Measurements from ENCODE around the gene SLF2.

Gene SLF2

DNA sequence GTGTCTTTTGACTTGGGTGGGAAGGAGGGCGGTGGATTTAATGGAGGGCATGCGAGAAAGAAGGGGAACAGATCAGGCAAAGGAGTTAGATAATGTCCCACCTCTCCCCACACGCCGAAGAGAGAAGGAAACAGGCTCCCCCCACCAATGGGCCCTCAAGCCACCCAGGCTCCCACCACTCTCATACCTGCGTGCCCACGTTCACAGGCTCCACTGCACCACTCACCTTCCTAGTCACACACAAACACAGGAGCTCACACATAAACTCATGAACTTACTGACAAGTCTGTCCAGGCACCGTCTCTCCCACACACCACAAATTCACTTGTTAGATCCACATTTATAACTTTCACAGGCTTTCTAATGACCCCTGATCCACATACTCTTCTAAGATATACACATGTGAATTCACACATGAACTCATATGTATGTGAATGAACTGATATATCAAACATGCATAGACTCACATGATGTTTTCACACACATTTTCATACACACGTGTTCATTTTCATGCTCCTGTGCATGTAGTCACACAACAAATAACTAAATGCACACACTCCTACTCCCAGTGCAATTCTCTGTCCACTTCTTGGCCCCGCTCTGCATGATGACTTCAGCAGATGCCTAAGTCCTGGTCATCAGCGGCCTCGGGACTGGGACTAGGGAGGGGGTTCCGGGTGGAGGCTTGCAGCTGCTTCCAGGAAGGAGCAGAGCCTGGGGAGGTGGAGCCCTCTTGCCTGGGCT, 88.3 kb downstream of the SLF2 start:
- no peak for DNase-seq

DNA sequence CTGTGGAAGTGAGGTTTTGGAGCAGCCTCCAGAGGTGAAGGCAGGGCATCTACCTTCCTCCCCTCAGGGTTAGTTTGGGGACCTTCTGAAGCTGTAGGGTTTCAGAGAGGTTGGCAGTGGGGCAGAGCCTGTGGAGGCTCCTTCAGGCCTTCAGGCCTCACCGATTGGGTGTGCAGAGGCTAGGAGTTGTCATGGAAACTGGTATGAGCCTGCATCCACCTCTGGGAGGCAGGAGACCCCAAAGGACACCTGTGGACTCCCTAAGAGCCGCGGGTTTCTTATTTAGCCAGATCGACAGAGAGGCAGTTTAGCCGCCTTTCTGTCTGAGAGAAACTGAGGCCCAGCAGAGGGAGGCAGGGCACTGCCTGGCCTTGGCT, 88.9 kb downstream of the SLF2 start:
- DNase-seq: no peak

DNA sequence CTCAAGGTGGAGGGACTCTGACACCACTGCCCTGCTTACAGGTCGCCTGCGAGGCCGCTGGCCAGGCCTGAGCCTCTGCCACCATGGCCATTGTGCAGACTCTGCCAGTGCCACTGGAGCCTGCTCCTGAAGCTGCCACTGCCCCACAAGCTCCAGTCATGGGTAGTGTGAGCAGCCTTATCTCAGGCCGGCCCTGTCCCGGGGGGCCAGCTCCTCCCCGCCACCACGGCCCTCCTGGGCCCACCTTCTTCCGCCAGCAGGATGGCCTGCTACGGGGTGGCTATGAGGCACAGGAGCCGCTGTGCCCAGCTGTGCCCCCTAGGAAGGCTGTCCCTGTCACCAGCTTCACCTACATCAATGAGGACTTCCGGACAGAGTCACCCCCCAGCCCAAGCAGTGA, 89.7 kb downstream of the SLF2 start:
- DNase-seq: no peak

DNA sequence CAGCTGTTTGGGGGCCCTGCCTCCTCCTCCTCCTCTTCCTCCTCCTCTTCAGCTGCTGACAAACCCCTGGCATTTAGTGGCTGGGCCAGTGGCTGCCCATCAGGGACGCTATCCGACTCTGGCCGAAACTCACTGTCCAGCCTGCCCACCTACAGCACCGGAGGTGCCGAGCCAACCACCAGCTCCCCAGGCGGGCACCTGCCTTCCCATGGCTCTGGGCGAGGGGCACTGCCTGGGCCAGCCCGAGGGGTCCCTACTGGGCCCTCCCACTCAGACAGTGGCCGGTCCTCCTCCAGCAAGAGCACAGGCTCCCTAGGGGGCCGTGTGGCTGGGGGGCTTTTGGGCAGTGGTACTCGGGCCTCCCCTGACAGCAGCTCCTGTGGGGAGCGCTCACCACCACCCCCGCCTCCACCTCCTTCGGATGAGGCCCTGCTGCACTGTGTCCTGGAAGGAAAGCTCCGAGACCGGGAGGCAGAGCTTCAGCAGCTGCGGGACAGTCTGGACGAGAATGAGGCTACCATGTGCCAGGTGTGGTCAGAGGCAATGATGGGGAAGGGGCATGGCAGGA, 91.0 kb downstream of the SLF2 start:
- DNase-seq: no peak

DNA sequence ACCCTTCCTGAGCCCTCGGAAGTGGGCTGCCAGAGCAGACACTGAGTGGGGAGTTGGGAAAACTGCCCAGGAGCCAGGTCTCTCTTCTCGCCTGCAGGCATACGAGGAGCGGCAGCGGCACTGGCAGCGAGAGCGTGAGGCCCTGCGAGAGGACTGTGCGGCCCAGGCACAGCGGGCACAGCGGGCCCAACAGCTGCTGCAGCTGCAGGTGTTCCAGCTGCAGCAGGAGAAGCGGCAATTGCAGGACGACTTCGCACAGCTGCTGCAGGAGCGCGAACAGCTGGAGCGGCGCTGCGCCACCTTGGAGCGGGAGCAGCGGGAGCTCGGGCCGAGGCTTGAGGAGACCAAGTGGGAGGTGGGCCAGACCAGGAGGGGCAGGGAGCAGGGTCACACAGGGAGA, 92.6 kb downstream of the SLF2 start:
- DNase-seq: no peak

DNA sequence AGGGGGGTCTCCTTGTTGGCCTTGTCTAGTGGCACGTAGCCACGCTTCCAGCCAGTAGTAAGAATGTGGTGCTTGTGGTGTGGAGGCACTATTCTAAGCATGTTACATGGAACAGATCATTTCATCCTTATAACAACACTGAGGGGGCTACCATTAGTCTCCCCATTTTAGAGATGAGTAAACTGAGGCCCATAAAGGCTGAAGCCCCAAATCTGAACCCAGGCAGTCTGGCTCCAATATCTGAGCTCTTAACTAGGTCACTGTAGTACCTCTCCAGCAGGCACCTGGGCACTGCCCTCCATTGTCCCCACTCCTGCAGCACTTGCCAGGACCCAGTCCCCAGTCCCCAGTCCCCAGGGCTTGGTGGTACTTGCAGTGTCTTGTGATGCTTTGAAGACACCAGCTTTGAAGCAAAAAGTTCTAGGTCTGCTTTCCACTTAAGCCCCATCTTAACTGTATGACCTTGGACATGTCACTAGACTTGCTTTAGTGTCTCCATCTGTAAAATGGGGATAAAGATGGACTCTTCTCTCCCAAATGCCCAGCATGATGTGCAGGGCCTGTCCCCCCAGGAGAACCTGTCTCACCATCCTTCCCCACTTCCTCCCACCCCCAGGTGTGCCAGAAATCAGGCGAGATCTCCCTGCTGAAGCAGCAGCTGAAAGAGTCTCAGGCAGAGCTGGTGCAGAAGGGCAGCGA, 93.3 kb downstream of the SLF2 start:
- DNase-seq: no peak

DNA sequence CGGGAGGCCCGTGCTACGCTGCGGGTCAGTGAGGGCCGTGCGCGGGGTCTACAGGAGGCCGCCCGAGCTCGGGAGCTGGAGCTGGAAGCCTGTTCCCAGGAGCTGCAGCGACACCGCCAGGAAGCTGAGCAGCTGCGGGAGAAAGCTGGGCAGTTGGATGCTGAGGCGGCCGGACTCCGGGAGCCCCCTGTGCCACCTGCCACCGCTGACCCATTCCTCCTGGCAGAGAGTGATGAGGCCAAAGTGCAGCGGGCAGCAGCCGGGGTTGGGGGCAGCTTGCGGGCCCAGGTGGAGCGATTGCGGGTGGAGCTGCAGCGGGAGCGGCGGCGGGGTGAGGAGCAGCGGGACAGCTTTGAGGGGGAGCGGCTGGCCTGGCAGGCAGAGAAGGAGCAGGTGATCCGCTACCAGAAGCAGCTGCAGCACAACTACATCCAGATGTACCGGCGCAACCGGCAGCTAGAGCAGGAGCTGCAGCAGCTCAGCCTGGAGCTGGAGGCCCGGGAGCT, 93.9 kb downstream of the SLF2 start:
- no peak for DNase-seq

DNA sequence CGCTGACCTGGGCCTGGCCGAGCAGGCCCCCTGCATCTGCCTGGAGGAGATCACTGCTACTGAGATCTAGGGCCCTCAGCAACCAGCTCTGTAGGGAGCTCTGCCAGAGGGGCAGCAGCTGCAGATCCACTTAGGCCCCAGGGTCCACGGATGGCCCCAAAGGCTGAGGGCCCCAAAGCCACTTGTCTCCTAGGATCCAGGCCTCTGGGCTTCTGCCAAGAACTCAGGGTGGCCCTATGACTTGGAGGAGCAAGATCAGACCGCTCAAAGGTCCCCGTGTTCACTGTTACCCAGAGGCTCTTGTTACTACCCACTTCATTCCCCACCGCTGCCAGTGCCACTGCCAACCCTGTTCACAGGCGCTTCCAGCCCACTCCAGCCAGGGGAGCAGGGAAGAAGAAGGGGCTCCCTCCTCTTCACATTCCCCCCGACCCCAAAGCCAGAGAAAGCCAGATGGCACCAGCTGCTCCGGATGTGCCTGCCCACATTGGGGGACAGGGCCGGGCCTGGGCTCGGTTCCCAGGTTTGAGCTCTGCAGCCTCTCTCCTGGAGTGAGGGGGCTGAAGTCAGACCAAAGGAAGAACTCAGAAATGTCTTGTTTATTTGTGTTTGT, 94.4 kb downstream of the SLF2 start:
- no peak for DNase-seq

DNA sequence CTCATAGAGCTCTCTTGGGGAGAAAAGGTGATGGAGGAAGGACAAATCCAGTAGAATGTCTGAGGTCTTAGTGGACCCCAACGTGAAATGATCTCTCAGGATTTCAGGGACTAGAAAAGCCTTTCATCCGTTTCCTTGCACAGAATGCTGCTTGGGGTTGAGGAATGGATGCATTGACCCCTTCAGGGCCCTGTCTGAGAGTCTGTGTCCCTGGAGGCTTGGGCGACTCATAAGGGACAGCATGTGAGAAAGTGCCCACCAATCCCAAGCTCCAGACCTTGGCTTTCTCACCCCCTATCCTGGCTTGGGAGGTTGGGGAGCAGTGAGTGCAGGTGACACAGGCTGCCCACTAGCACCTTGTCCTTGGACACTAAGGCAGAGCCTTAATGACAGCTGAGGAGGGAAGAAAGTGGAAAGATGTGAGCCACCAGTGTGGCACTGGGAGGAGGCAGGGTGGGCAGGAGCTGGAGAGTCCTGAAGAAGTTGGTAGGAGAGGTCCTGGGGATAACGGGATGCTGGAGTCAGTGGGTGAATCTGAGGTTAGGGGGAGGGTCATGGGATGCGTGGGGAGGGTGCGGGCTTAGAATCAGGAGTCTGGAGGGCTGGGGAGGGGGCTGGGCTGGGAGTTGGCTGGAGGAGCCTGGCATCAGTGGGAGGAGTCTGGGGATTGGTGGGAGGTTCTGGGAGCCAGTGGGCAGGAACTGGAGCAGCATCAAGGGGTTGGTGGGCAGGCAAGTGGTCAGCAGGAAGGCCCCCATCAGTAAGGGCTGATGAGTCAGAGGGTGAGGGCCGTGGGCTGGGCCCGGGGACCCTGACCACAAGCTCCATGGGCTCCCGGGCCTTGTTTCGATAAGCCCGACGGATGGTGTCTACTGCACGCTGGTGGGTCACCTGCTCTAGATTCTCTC, 95.4 kb downstream of the SLF2 start:
- DNase-seq: no peak

DNA sequence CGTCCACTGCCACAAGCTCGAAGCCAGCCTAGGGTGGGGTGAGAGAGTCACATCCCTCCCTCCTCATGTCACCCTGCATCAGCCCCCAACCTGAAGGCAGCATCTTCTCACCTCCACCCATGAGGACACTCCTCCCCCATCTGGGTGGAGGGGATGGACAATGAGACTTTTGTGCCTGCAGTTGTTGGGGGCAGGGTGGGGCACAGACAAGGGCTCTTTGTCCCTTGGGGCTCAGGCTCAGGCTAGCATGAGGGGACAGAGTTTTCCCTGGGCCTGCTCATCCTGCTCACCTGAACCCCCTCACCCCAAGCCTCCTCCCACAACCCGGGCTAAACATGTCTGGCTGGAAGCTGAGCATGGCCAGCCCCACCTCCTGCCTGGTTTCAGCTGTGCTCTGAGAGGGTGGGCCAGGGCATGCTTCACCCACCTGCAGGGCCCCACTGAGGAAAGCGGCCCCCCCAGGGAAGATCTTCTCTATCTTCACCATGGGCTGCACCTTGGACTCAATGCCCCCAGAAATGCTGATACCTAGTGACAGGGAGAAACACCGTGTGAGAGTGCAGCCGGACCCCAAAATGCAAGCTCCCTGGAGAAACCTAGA, 96.2 kb downstream of the SLF2 start:
- DNase-seq: no peak

DNA sequence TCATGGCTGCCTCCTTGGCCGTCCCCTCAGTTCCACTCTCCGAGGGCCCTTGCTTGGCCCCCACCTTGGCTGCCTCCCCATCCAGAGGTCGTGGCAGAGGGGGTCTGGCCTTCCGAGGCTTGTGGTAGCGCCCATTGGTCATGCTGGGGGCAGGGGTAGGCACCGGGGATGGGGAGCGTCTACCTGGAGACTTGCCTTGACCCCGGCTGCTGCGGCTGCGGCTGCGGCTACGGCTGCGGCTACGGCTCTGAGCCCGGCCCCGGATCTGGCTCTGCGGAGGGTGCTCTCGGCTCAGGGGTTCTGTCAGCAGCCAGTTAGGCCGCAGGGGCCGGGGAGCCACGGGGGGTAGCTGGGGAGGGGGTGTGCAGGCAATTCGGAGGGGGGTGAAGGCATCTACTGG, 97.6 kb downstream of the SLF2 start:
- no peak for DNase-seq

DNA sequence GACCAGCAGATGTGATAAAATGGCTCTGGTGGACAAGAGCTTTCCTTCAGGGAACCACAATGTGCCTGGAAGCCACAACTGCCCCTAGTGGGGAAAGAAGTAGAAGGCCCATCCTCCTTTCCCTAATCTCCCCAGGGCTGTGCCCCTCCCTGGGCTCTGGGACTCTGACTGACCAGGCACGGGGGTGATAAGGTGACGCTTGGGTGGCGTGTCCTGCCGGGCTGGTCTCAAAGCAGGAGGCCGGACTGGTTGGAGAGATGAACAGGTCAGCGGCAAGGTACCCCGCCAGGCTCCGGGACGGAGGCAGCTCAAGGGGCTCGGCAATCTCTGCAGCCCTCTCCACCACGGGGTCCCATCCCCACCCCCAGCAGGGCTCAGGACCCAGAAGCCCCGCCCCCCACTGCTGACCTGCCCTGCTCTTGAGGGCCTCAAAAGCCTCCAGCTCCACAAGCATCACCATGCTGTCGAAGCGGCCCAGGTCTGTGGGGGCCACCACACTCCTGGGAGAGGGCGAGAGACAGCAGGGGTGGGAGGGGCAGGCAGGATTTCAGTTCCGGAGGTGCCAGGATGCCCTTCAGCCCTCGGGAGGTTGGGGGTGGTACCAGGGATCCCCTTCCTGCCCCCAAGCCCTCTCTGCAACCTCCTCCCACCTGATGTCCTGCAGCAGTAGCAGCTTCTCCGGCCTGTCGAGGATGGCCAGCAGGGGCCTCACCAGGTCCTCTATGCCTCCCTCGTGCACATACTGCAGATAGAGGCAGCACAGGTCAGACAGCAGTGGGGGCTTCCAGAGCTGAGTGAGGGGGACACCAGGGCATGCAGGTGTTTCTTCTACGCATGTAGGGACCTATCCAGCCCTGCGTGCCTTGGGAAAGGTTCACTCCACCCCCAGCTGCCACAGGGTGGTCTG, 99.0 kb downstream of the SLF2 start:
- DNase-seq: no peak

DNA sequence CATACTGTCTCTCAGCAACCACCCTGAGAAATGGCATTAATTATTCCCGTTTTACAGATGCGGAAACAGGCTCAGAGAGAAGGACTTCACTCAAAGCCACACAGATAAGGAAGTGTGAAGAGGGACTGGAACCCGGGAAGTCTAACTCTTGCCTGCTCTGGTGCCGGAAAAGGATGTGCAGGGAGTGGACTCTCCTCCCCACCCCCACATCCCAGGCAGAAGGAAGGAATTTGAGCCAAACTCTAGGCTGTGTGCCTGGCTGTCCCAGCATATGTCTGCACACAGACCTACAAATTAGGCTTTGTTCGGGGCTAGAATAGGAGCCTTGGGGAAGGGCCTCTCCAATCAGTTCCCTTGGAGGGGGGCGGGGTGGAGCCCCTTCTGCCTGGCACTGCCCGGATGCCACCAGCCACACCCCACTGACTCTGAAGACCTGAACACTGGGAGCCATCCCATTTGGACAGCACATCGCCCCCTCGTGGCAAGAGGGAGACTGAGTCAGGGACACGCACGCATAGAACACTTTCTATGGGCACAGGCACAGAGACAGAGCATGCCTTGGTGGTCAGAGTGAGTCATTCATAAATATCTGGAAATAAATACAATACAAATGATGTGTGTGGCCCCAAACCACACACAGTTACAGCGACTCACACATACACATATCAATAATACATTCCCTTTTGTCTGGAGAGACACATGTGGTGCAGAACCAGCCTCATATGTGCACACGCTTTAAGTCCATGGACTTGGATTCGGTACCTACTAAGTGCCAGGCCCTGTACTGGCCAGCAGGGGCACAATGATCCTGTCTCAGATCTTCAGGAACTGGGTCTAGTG, 100.0 kb downstream of the SLF2 start:
- DNase-seq: peak; percentile 80

DNA sequence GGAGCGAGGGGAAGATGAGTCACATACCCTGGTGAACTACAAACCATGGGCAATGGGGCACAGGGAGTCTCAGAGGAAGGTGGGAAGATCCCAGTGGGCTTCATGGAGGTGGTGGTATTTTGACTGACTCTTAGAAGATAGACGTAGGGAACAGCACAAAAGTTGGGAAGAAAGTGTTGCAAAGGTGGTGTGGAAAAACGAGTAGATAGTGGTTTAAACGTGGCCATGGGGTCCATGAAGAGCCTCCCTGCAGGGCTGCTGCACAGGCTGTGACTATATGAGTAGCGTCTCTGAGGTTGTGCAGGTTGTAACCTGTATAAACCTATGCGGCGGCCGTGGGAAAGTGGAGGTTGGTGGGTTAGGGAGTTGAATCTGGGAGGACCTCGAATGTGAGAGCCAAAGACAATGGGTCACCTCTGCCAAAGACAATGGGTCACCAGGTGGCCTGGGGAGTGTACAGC, 100.6 kb downstream of the SLF2 start:
- no peak for DNase-seq

DNA sequence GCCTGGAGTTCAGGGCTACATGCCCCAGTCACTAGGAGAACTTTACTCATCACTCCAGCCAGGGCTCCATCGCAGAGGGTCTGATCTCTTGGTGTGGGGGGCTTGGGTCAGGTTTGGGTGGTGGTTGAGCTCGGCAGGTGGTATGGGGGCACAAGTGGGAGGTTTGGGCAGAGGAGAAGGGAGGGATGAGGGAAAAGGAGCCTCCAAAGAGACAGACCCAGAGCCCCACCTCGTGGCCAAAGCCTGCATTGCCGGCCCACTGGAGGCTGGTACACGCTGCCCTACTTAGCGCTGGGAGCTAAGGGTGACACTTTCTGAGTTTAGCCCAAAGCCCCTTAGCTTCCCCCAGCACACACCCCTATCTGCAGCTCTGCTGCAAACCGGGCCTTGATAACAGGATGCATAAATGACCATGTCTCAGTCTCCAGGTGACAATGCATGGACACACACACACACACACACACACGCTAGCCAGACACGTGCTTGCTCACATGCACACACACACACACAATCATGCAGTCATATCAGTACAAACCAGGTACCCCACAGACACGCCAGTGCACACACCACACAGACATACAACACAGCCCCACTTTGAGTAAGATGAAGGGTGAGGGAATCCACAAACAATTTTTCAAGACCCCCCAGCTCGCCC, 101.6 kb downstream of the SLF2 start:
- DNase-seq: peak; percentile 58
